ENCODE data around the gene LRCH3.
A peak's percentile ranks its signal among the peaks of the same experiment; 100 is the strongest.

DNA sequence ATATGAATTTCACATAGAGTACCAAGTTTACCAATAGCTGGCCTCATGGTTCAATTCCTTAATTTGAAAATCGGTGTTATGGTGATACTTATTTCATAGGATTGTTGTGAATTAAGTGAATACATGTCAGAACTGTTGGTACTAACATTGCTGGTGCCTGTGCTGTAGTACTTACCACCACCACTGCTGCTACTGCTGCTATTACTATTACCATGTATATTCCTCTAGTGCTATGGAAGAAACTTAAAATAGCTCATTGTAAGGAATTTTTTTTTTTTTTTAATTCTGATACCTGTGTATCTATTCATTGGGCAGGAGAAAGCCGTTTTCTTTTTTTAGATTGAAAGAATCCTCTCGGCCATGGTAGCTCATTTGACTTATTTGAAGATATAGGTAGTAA, 37.8 kb upstream of the LRCH3 start:
- TF ChIP-seq, protein P1, sequence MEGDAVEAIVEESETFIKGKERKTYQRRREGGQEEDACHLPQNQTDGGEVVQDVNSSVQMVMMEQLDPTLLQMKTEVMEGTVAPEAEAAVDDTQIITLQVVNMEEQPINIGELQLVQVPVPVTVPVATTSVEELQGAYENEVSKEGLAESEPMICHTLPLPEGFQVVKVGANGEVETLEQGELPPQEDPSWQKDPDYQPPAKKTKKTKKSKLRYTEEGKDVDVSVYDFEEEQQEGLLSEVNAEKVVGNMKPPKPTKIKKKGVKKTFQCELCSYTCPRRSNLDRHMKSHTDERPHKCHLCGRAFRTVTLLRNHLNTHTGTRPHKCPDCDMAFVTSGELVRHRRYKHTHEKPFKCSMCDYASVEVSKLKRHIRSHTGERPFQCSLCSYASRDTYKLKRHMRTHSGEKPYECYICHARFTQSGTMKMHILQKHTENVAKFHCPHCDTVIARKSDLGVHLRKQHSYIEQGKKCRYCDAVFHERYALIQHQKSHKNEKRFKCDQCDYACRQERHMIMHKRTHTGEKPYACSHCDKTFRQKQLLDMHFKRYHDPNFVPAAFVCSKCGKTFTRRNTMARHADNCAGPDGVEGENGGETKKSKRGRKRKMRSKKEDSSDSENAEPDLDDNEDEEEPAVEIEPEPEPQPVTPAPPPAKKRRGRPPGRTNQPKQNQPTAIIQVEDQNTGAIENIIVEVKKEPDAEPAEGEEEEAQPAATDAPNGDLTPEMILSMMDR (IDR thresholded peaks at IDR 0.05): peak in 1 of 3 donors; percentile 22
- no peak for TF ChIP-seq POLR2A (IDR thresholded peaks at IDR 0.05)
